Left lung (tissue), 10 donors: Measurements from ENCODE around the gene CEP192. TPM values are rescaled to one million over a fixed set of nuclear protein-coding genes. Genes with fewer than 3 reads are reported as not detected.
"Not testable (repeated sequence)": the region's sequence is repeated elsewhere in the genome, so short reads cannot be mapped to it uniquely, and the experiment has no call there.

Source experiments
- ATAC-seq: fragments of 200-7000 bp; cut with Tn5 transposase; one replicate; pipeline ENCODE4 v1.9.1; 2020; ENCODE audit warnings: moderate library complexity
- DNase-seq, 4 donors: peaks; one replicate each; pipeline ENCODE4 v3.0.0-alpha.2; 2013 to 2020
- H3K27ac ChIP-seq, 2 donors: fragments of 200-600 bp; sonication (generic) in 1 of 2; one replicate each; pipeline versions ENCODE4 v1.5.0 to v1.8.0; 2020 to 2021
- H3K27me3 ChIP-seq, 2 donors: fragments of 200-600 bp; sonication (generic) in 1 of 2; one replicate each; pipeline versions ENCODE4 v1.5.0 to v1.8.0; 2020 to 2021
- H3K36me3 ChIP-seq, 2 donors: fragments of 200-600 bp; sonication (generic) in 1 of 2; one replicate each; pipeline versions ENCODE4 v1.5.0 to v1.8.0; 2020 to 2021
- H3K4me1 ChIP-seq, 2 donors: fragments of 200-600 bp; one replicate each; pipeline ENCODE4 v1.8.0; 2021
- H3K4me3 ChIP-seq, 2 donors: fragments of 200-600 bp; sonication (generic) in 1 of 2; one replicate each; pipeline versions ENCODE4 v1.5.0 to v1.8.0; 2020 to 2021; ENCODE audit warnings: mild to moderate bottlenecking in 1 of 2
- H3K9me3 ChIP-seq, 2 donors: fragments of 200-600 bp; sonication (generic) in 1 of 2; one replicate each; pipeline versions ENCODE4 v1.5.0 to v1.8.0; 2020 to 2021
- CTCF ChIP-seq, 2 donors: fragments of 200-600 bp; sonication (generic) in 1 of 2; IDR thresholded peaks; one replicate each; pipeline versions ENCODE4 v1.5.0 to v1.8.0; 2021; ENCODE audit warnings: antibody characterized with exemption in 2 of 2
- intact Hi-C, 2 donors: fragments of 100-400 bp; cut with DNase I; formaldehyde crosslinking; loops; one replicate each; pipeline versions ENCODE4 v1.11.2 to v1.14.2; 2022
- polyA plus RNA-seq, 6 donors: library from polyadenylated mRNA; unstranded; fragments of 120-200 nt; gene quantifications; one replicate each; pipeline ENCODE4 v1.2.1, GENCODE V29; 2013; ENCODE audit not compliant: insufficient read length in 6 of 6
- total RNA-seq, 2 donors: library from RNA; stranded (reverse); fragmentation: NEBNext Ultra II Directional; extraction: Animal tissue kit (Norgen Biotek cat#: 25700); gene quantifications; one replicate each; pipeline ENCODE4 v1.2.1, GENCODE V29; 2021
- donor health status: DM: no; HTN: yes; CAD: no.
- donor health status: DM: no; HTN: no; CAD: no.

CEP192 gene
- total and polyA plus RNA-seq, 8 donors, result 22.0 to 57.5 (median 45.7) TPM

DNA sequence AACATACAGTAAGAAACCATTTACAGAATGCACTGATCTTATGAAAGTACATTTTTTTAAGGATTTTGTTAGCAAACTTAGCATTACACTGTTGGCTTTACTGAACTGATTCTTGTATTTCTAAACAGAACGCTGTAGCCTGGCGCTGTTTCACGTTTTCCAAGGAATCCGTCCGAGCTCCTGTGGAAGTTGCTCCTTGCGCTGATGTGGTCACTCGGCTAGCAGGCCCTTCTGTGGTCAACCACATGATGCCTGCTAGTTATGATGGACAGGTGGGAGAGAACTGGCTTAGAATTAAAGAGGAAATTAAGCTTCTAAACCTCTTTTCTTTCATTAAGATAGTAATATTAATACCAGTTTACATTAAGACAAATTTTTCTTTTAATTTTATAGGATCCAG lies 76.8 kb downstream of the CEP192 start:
- no peaks in the 10 kb centered on the region for H3K4me1 ChIP-seq
- H3K27ac ChIP-seq, result no peak overlapping the region
- no peak for DNase-seq
- peaks cover 0 to 83% of the 10 kb centered on the region in 2 donors for H3K36me3 ChIP-seq
- H3K4me3 ChIP-seq, result no peak overlapping the region
- no peak for ATAC-seq
- intact Hi-C loops, result no loop called here
- no peak for TF ChIP-seq CTCF (IDR thresholded peaks at IDR 0.05)
- H3K9me3 ChIP-seq, result no peaks in the 10 kb centered on the region
- H3K27me3 ChIP-seq, result no peaks in the 10 kb centered on the region

DNA sequence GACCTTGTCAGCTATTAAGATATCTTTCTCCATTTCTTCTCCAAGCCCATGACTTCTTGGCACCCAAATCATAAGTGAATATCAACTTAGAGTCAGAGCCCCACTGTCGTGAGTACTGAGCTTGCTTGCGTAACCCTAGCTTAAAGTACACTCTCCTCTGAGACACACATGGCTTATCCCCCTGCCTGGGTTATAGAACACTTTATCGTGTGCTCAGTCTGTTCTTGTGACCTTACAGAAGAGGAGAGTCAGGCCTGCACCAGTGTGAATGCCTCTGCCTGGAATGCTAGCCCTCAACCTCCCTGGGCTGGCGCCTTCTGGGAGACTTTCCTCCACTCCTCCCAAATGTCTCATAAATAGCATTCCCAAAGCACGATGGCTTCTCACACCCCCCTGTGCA lies 79.3 kb downstream of the CEP192 start:
- no peaks in the 10 kb centered on the region for H3K9me3 ChIP-seq
- H3K36me3 ChIP-seq, result peaks cover 0 to 89% of the 10 kb centered on the region in 2 donors
- H3K27ac ChIP-seq, result no peak overlapping the region
- no peak for TF ChIP-seq CTCF (IDR thresholded peaks at IDR 0.05)
- H3K4me3 ChIP-seq, result no peak overlapping the region
- no peaks in the 10 kb centered on the region for H3K4me1 ChIP-seq
- ATAC-seq (peak; percentile 45), DNase-seq (no peak)
- intact Hi-C loops, result no loop called here
- H3K27me3 ChIP-seq, result no peaks in the 10 kb centered on the region

- H3K36me3 ChIP-seq, result peaks cover 0 to 75% of the 10 kb centered on the region in 2 donors
- H3K9me3 ChIP-seq, result peaks cover 0 to 13% of the 10 kb centered on the region in 2 donors
- DNase-seq (peak in 2 of 4 donors; percentile 27 to 59), ATAC-seq (no peak)
- no peak overlapping the region for H3K27ac ChIP-seq
- H3K4me3 ChIP-seq, result no peak overlapping the region
- intact Hi-C loops, result no loop called here
- no peak for TF ChIP-seq CTCF (IDR thresholded peaks at IDR 0.05)
- H3K4me1 ChIP-seq, result no peaks in the 10 kb centered on the region
- H3K27me3 ChIP-seq, result no peaks in the 10 kb centered on the region
These were observed 85.7 kb downstream of the CEP192 start for GRCh38 chr18:13076886-13077285.

DNA sequence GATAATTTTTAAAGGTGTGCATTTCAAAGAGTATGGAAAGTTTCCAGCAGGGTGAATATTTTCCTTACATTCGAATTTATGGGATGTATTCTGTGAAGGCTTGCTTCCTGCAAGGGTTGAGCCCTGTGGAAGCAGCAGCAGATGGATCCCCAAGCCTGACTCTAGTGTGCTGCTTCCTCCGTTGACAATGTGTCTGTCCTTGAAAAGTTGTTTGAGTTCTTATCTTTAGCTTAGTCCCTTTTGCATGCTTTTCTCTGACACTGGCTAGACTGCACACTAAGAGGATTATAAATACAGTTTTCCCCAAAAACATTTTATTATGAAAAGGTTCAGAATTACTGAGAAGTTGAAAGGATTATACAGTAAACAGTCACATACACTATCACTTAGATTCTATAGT lies 86.3 kb downstream of the CEP192 start:
- DNase-seq (no peak), ATAC-seq (no peak)
- no peak for TF ChIP-seq CTCF (IDR thresholded peaks at IDR 0.05)
- H3K36me3 ChIP-seq, result peaks cover 0 to 69% of the 10 kb centered on the region in 2 donors
- no peaks in the 10 kb centered on the region for H3K4me1 ChIP-seq
- no peaks in the 10 kb centered on the region for H3K27me3 ChIP-seq
- H3K4me3 ChIP-seq, result no peak overlapping the region
- intact Hi-C loops, result no loop called here
- no peak overlapping the region for H3K27ac ChIP-seq
- peaks cover 0 to 13% of the 10 kb centered on the region in 2 donors for H3K9me3 ChIP-seq

- intact Hi-C loops, ATAC-seq, H3K4me3 ChIP-seq, H3K27ac ChIP-seq, H3K27me3 ChIP-seq, H3K4me1 ChIP-seq, DNase-seq: not testable (repeated sequence)
- peaks cover 0 to 63% of the 10 kb centered on the region in 2 donors for H3K36me3 ChIP-seq
- H3K9me3 ChIP-seq, result peaks cover 0 to 13% of the 10 kb centered on the region in 2 donors
These were observed 86.9 kb downstream of the CEP192 start for GRCh38 chr18:13078065-13078464.

DNA sequence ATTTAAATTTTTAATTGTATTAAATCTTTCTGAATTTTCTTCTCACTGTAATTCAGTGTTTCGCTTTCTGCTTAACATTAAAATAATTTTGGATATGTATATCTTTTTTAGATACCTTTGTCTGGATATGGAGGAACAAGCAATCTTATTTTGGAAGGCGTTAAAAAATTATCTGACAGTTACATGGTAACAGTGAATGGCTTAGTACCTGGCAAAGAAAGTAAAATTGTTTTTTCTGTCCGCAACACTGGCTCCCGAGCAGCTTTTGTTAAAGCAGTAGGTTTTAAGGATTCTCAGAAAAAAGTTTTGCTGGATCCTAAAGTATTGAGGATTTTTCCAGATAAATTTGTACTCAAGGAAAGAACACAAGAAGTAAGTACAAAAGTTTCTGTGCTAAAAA lies 95.7 kb downstream of the CEP192 start:
- Histone ChIP-seq H3K36me3 (peaks cover 0 to 46% of the 10 kb centered on the region in 2 donors), H3K4me3 (no peak overlapping the region), H3K9me3 (no peaks in the 10 kb centered on the region), H3K27ac (no peak overlapping the region), H3K27me3 (no peaks in the 10 kb centered on the region), H3K4me1 (no peaks in the 10 kb centered on the region)
- no peak for TF ChIP-seq CTCF (IDR thresholded peaks at IDR 0.05)
- no peak for ATAC-seq
- no peak for DNase-seq
- intact Hi-C loops, result no loop called here
